H9 (cell line): Measurements from ENCODE around the gene ECHS1. TPM values are rescaled to one million over a fixed set of nuclear protein-coding genes. Genes with fewer than 3 reads are reported as not detected.

Experiments used
- DNase-seq: peaks from one replicate; pipeline ENCODE4 v3.0.0-alpha.2; 2017
- H2AFZ ChIP-seq: one replicate; pipeline ENCODE4 v1.6.1; 2013; ENCODE audit warnings: mild to moderate bottlenecking, low read length, control low read depth, moderate library complexity
- H2AK5ac ChIP-seq: 2 replicates; pipeline ENCODE4 v1.6.1; 2013; ENCODE audit warnings: low read length, control low read depth, mixed read lengths; ENCODE audit not compliant: insufficient read length
- H2BK120ac ChIP-seq: one replicate; pipeline ENCODE4 v1.6.1; 2013; ENCODE audit warnings: low read depth, mild to moderate bottlenecking, low read length, control low read depth, inconsistent platforms; ENCODE audit not compliant: poor library complexity, severe bottlenecking
- H2BK12ac ChIP-seq: 2 replicates; pipeline ENCODE4 v1.6.1; 2013; ENCODE audit warnings: low read length, control low read depth, mixed read lengths, low read depth; ENCODE audit not compliant: insufficient read length
- H2BK15ac ChIP-seq: 2 replicates; pipeline ENCODE4 v1.6.1; 2013; ENCODE audit warnings: low read depth, low read length, control low read depth
- H2BK20ac ChIP-seq: one replicate; pipeline ENCODE4 v1.6.1; 2013; ENCODE audit warnings: low read depth, mild to moderate bottlenecking, low read length, control low read depth, inconsistent platforms; ENCODE audit not compliant: poor library complexity, severe bottlenecking
- H2BK5ac ChIP-seq: 2 replicates; pipeline ENCODE4 v1.6.1; 2013; ENCODE audit warnings: low read length, control low read depth, mixed read lengths; ENCODE audit not compliant: insufficient read length
- H3K14ac ChIP-seq: 2 replicates; pipeline ENCODE4 v1.6.1; 2013; ENCODE audit warnings: low read length, control low read depth; ENCODE audit not compliant: insufficient read depth
- H3K18ac ChIP-seq: 2 replicates; pipeline ENCODE4 v1.6.1; 2013; ENCODE audit warnings: low read depth, mild to moderate bottlenecking, mixed read lengths, low read length, control low read depth; ENCODE audit not compliant: insufficient read length
- H3K23ac ChIP-seq: 2 replicates; pipeline ENCODE4 v1.6.1; 2013; ENCODE audit warnings: low read length, control low read depth, mixed read lengths, low read depth; ENCODE audit not compliant: insufficient read length
- H3K23me2 ChIP-seq: 2 replicates; pipeline ENCODE4 v1.6.1; 2013; ENCODE audit warnings: low read depth, mild to moderate bottlenecking, mixed read lengths, low read length, control low read depth; ENCODE audit not compliant: insufficient read length, poor library complexity, severe bottlenecking
- H3K27ac ChIP-seq: 2 replicates; pipeline ENCODE4 v1.5.1; 2013; ENCODE audit warnings: low read length, control low read depth, mixed read lengths, low read depth; ENCODE audit not compliant: insufficient read length
- H3K27me3 ChIP-seq: 2 replicates; pipeline ENCODE4 v1.6.1; 2013; ENCODE audit warnings: low read length, control low read depth, inconsistent platforms; ENCODE audit not compliant: insufficient read depth
- H3K4ac ChIP-seq: 2 replicates; pipeline ENCODE4 v1.6.1; 2013; ENCODE audit warnings: low read depth, mild to moderate bottlenecking, control low read depth, inconsistent platforms, low read length, moderate library complexity
- H3K4me1 ChIP-seq: 2 replicates; pipeline ENCODE4 v1.6.1; 2013; ENCODE audit warnings: low read length, control low read depth, inconsistent platforms; ENCODE audit not compliant: insufficient read depth
- H3K4me2 ChIP-seq: 2 replicates; pipeline ENCODE4 v1.6.1; 2013; ENCODE audit warnings: low read length, control low read depth, mixed read lengths; ENCODE audit not compliant: insufficient read length, insufficient read depth
- H3K56ac ChIP-seq: 2 replicates; pipeline ENCODE4 v1.6.1; 2013; ENCODE audit warnings: low read depth, mild to moderate bottlenecking, mixed read lengths, low read length, control low read depth; ENCODE audit not compliant: insufficient read length
- H3K79me1 ChIP-seq: 2 replicates; pipeline ENCODE4 v1.6.1; 2013; ENCODE audit warnings: low read depth, mild to moderate bottlenecking, moderate library complexity, low read length, control low read depth, inconsistent platforms; ENCODE audit not compliant: insufficient read depth, poor library complexity, severe bottlenecking
- H3K79me2 ChIP-seq: 2 replicates; pipeline ENCODE4 v1.6.1; 2013; ENCODE audit warnings: low read length, control low read depth, inconsistent platforms; ENCODE audit not compliant: insufficient read depth
- H3K9ac ChIP-seq: 2 replicates; pipeline ENCODE4 v1.6.1; 2013; ENCODE audit warnings: low read length, control low read depth, mixed read lengths; ENCODE audit not compliant: insufficient read length; ENCODE audit errors: extremely low read depth
- H3K9me3 ChIP-seq: one replicate; pipeline ENCODE4 v1.6.1; 2013; ENCODE audit warnings: low read depth, low read length, inconsistent platforms; ENCODE audit not compliant: control insufficient read depth
- H3T11ph ChIP-seq: one replicate; pipeline ENCODE4 v1.6.1; 2013; ENCODE audit warnings: mild to moderate bottlenecking, low read length, control low read depth, inconsistent platforms
- H4K20me1 ChIP-seq: one replicate; pipeline ENCODE4 v1.6.1; 2013; ENCODE audit not compliant: control insufficient read depth, insufficient read length, insufficient read depth
- H4K5ac ChIP-seq: 2 replicates; pipeline ENCODE4 v1.6.1; 2013; ENCODE audit warnings: low read depth, mild to moderate bottlenecking, mixed read lengths, low read length, control low read depth; ENCODE audit not compliant: insufficient read length
- H4K8ac ChIP-seq: replicated peaks from 2 replicates; pipeline ENCODE4 v1.6.1; 2013; ENCODE audit warnings: low read length, control low read depth, mixed read lengths, low read depth; ENCODE audit not compliant: insufficient read length
- H4K91ac ChIP-seq: 2 replicates; pipeline ENCODE4 v1.6.1; 2013; ENCODE audit warnings: low read depth, mild to moderate bottlenecking, moderate library complexity, mixed read lengths, low read length, control low read depth; ENCODE audit not compliant: insufficient read length
- H3K27ac Mint-ChIP-seq, 3 experiments: 2 replicates in 2 of 3; 3 replicates in 1 of 3; pipeline ENCODE4 v1.8.0; 2020 to 2021; ENCODE audit warnings: mixed read lengths in 3 of 3, mild to moderate bottlenecking in 1 of 3, moderate library complexity in 1 of 3
- H3K27me3 Mint-ChIP-seq: 2 replicates; pipeline ENCODE4 v1.8.0; 2021; ENCODE audit warnings: low read depth, mild to moderate bottlenecking, moderate library complexity, mixed read lengths
- H3K36me3 Mint-ChIP-seq, 3 experiments: 2 replicates in 2 of 3; 3 replicates in 1 of 3; pipeline ENCODE4 v1.8.0; 2020 to 2021; ENCODE audit warnings: low read depth in 3 of 3, mixed read lengths in 3 of 3; ENCODE audit not compliant: insufficient read depth in 1 of 3
- H3K4me1 Mint-ChIP-seq, 2 experiments: 2 replicates each; pipeline ENCODE4 v1.8.0; 2020; ENCODE audit warnings: mixed read lengths in 2 of 2
- H3K4me3 Mint-ChIP-seq, 2 experiments: 2 replicates in 1 of 2; 3 replicates in 1 of 2; pipeline ENCODE4 v1.8.0; 2020 to 2021; ENCODE audit warnings: mild to moderate bottlenecking in 2 of 2, mixed read lengths in 2 of 2, moderate library complexity in 1 of 2
- H3K9me3 Mint-ChIP-seq, 2 experiments: 2 replicates in 1 of 2; 3 replicates in 1 of 2; pipeline ENCODE4 v1.8.0; 2020; ENCODE audit warnings: mild to moderate bottlenecking in 2 of 2, mixed read lengths in 2 of 2, moderate library complexity in 1 of 2
- CTCF ChIP-seq: fragments of 200-600 bp; sonication (generic); conservative IDR thresholded peaks from 3 replicates; pipeline ENCODE4 v1.8.0; 2021; ENCODE audit warnings: antibody characterized with exemption, mild to moderate bottlenecking
- WGBS: extraction: QIAGEN DNeasy Blood & Tissue Kit; methylation state at CpG from one replicate; pipeline ENCODE4 v1.1.7; 2013; ENCODE audit warnings: missing lambda C conversion rate, low lambda C conversion rate, mixed read lengths; ENCODE audit not compliant: insufficient read length; ENCODE audit errors: extremely low coverage; 5-methylcytosine and 5-hydroxymethylcytosine counted together
- total RNA-seq: library from RNA; stranded (reverse); gene quantifications from 2 replicates; pipeline ENCODE4 v1.2.1, GENCODE V29; 2021

The ECHS1 gene
- total RNA-seq, 1 experiment from 2014 or later, result 94.1 TPM

- H3T11ph ChIP-seq, result no peak overlapping the region
- no peak overlapping the region for H3K4me2 ChIP-seq
- Mint-ChIP-seq H3K27ac (no peak overlapping the region), H3K9me3 (no peaks in the 10 kb centered on the region), H3K36me3 (peaks cover 0 to 3% (median 3%) of the 10 kb centered on the region in 3 experiments; a peak in 1 of 7 replicates), H3K27me3 (peaks cover 5% of the 10 kb centered on the region), H3K4me3 (no peak overlapping the region), H3K4me1 (peaks cover 2 to 15% of the 10 kb centered on the region in 2 experiments; a peak in 2 of 4 replicates)
- H3K9me3 ChIP-seq, result no peaks in the 10 kb centered on the region
- no peak overlapping the region for H3K27ac ChIP-seq
- no peak overlapping the region for H2AFZ ChIP-seq
- no peaks in the 10 kb centered on the region for H3K23me2 ChIP-seq
- no peak overlapping the region for H4K5ac ChIP-seq
- H2BK5ac ChIP-seq, result no peak overlapping the region
- H3K4me1 ChIP-seq, result no peaks in the 10 kb centered on the region
- H3K4ac ChIP-seq, result no peak overlapping the region
- H2BK12ac ChIP-seq, result no peak overlapping the region
- H4K8ac ChIP-seq, result no peak overlapping the region
- no peaks in the 10 kb centered on the region; the same call in 1 of the 2 replicates for H3K27me3 ChIP-seq
- H3K18ac ChIP-seq, result peak overlapping the region; percentile 15
- no peak overlapping the region for H2AK5ac ChIP-seq
- H3K9ac ChIP-seq, result no peak overlapping the region
- TF ChIP-seq CTCF, result peak; percentile 35
- H3K79me1 ChIP-seq, result no peaks in the 10 kb centered on the region
- no peak overlapping the region for H2BK120ac ChIP-seq
- H3K79me2 ChIP-seq, result no peaks in the 10 kb centered on the region
- no CpG with 5 or more reads among the region's 24 CpGs for WGBS
- no peaks in the 10 kb centered on the region for H4K20me1 ChIP-seq
- H3K56ac ChIP-seq, result no peak overlapping the region
- DNase-seq, result no peak
- no peak overlapping the region for H3K23ac ChIP-seq
- no peak overlapping the region for H4K91ac ChIP-seq
- no peak overlapping the region for H2BK20ac ChIP-seq
- H3K14ac ChIP-seq, result no peak overlapping the region; the same call in 1 of the 2 replicates
- H2BK15ac ChIP-seq, result no peak overlapping the region
These were observed 21.5 kb downstream of the ECHS1 start for GRCh38 chr10:133351408-133352318.
